ENCODE measurements around the gene NECTIN1.

The NECTIN1 gene

DNA sequence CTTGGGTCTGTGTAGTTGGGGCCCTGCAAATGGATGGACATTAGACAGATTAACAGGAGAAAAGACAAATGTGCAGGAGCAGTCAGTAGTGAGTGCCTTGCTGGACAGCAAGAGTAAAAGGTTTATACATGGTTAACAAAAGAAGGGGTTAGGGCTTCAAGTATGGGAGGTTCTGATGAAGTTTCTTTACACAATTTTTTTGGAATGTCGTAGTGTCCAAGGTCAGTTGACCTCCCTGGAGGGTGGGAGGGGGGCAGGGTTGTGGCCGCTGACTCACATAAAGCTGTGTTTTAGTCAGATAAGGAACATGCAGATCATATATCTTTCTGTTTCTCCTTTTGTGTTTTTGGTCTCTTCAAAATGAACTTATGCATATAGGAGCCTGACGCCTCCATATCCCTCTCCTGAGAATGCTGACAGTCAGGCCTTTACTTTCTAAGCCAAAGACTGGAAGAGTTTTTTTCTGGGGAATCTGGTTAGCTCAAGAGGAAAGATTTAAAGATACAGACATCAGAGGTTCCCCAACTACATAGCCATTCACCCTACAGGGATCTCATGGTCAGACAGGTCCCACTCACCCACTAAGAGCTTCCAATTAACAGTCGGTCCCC is 134.3 kb downstream of the NECTIN1 start:
- no peak for DNase-seq (ENCODE audit: low read depth in 1 of 2, low spot score in 1 of 2)
- in situ Hi-C loops (cut with HindIII; ENCODE audit: low pct_unique_long_range_greater_than_20kb, low sequenced_read_pairs) = no loop called here
- no peak for TF ChIP-seq JUND (IDR thresholded peaks at IDR 0.05; ENCODE audit: low read depth)

DNA sequence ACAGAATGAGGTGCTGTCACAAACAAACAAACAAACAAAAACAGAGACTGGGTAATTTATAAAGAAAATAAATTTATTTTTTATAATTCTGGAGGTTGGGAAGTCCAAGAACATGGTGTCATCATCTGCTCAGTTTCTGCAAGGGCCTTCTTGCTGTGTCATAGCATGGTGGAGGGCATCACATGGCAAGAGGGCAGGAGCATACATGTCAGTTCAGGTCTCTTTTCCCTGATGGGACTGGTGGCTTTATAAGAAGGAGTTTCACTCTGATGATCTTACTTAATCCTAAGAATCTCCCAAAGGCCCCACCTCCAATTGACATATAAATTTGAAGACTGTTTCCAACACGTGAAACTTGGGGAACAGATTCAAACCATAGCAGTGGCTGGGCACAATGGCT is 135.7 kb downstream of the NECTIN1 start:
- in situ Hi-C loops (cut with HindIII; ENCODE audit: low pct_unique_long_range_greater_than_20kb, low sequenced_read_pairs) = no loop called here
- TF ChIP-seq JUND (IDR thresholded peaks at IDR 0.05; ENCODE audit: low read depth) = no peak
- no peak for DNase-seq (ENCODE audit: low read depth in 1 of 2, low spot score in 1 of 2)

DNA sequence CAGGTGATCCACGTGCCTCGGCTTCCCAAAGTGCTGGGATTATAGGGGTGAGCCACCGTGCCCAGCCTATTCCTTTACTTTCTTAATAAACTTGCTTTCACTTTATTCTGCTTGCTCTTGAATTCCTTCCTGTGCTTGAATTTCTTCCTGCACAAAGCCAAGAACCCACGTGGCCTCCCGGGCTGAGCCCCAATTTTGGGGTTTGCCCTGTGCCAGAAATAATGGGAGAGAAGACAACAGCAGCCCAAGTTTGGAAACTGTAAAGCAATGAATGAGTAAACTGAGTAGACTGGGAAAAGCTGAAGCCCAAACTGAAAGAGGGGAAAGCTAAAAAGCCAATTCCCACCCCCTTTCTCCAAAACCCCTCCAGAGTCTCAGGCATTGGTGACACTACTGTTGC is 136.4 kb downstream of the NECTIN1 start:
- in situ Hi-C loops (cut with HindIII; ENCODE audit: low pct_unique_long_range_greater_than_20kb, low sequenced_read_pairs) = no loop called here
- no peak for DNase-seq (ENCODE audit: low read depth in 1 of 2, low spot score in 1 of 2)
- no peak for TF ChIP-seq JUND (IDR thresholded peaks at IDR 0.05; ENCODE audit: low read depth)

DNA sequence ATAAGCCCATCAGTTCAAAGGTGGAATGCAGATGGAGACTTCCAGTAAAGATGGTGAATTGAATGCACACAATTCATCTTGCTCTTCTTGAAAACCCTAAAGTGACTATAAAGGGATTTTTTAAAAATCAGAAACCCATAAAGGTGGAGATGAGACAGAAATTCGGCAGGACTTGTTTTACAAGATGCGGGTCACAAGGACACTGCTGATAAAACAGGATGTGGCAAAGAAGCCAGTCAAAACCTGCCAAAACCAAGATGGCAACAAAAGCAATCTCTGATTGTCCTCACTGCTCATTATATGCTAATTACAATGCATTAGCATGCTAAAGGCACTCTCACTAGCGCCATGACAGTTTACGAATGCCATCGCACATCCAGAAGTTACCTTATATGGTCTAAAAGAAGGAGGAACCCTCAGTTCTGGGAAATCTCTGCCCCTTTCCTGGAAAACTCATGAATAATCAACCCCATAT is 137.1 kb downstream of the NECTIN1 start:
- no peak for TF ChIP-seq JUND (IDR thresholded peaks at IDR 0.05; ENCODE audit: low read depth)
- DNase-seq (ENCODE audit: low read depth in 1 of 2, low spot score in 1 of 2) = no peak
- in situ Hi-C loops (cut with HindIII; ENCODE audit: low pct_unique_long_range_greater_than_20kb, low sequenced_read_pairs) = no loop called here

DNA sequence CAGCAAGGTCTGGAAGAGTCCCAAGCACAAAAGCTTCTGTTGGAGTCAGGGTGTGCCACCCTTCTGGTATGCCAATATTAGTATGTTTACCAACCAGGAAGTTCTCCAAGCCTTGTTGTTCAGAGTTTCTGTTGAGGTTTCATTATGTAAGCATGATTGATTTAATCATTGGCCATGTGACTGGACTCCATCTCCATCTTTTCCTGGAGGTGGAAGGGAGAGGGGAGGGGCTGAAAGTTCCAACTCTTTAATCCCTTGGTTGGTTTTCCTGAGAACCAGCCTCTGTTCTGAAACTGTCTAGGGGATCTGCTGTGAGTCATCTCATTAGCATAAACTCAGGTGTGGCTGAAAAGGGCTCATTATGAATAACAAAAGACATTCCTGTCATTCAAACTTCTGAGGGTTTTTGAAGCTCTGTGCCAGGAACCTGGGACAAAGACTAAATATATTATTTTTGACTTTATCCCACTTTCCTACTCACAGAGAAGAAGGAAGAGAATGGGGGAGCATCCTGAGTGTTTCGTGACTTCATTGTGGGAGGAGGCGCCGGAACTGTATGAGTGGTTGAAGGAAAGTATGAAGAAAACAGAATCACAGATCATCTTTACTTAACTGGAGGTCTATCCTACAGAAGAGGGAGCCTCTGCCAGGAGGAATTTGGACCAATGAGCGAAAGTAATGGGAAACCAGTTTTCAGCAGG is 138.2 kb downstream of the NECTIN1 start:
- TF ChIP-seq JUND (IDR thresholded peaks at IDR 0.05; ENCODE audit: low read depth) = 0 out of 2 replicates have a peak, but pooled peaks have one; percentile 68
- peak; percentile 49 to 95 for DNase-seq (ENCODE audit: low read depth in 1 of 2, low spot score in 1 of 2)
- in situ Hi-C loops (cut with HindIII; ENCODE audit: low pct_unique_long_range_greater_than_20kb, low sequenced_read_pairs) = no loop called here

DNA sequence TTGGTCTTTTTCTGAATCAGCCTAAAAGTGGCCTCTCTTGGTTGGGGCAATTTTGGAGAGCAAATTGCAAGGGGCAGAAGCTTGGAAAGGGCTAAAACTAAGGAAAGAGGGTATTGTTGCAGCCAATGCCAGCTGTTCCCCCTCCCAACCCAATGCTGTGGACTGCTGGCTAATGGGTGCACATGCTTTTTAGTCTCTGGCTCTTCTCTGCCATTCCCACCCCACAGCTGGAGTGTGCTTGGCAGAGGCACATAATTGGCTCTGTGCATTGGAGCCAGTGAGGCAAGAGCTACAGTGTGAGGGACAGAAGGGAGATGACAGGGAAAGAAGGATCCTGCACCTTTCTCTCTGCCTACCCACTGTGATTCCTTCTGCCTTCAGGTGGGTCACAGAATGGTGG is 140.0 kb downstream of the NECTIN1 start:
- no peak for TF ChIP-seq JUND (IDR thresholded peaks at IDR 0.05; ENCODE audit: low read depth)
- no peak for DNase-seq (ENCODE audit: low read depth in 1 of 2, low spot score in 1 of 2)
- in situ Hi-C loops (cut with HindIII; ENCODE audit: low pct_unique_long_range_greater_than_20kb, low sequenced_read_pairs) = no loop called here

Data from T47D (cell line).